HG02852 (cell line): ENCODE results near the gene ACVR2B.

Source experiments
- ATAC-seq: cut with Tn5 transposase; IDR thresholded peaks from one replicate; pipeline ENCODE4 v1.9.1; 2021; ENCODE audit warnings: mild to moderate bottlenecking, moderate library complexity; ENCODE audit not compliant: unreplicated experiment

The ACVR2B gene

GRCh38 chr3:38480930-38481329, 27.2 kb downstream of the ACVR2B start:
- ATAC-seq = no peak

DNA sequence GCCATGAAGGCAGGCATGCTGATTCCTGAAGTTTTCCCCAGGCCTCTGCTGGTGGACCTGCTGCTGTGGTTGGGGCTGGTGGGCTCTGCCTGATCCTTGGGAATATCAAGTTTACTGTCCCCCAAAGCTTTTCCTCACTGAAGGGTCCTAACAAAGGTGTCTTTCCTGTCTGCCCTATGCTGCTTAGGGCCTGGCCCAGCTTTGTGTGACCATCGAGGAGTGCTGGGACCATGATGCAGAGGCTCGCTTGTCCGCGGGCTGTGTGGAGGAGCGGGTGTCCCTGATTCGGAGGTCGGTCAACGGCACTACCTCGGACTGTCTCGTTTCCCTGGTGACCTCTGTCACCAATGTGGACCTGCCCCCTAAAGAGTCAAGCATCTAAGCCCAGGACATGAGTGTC, 29.3 kb downstream of the ACVR2B start:
- ATAC-seq = no peak

- peak; percentile 97 for ATAC-seq
These were observed 33.6 kb downstream of the ACVR2B start for GRCh38 chr3:38487323-38487722.

DNA sequence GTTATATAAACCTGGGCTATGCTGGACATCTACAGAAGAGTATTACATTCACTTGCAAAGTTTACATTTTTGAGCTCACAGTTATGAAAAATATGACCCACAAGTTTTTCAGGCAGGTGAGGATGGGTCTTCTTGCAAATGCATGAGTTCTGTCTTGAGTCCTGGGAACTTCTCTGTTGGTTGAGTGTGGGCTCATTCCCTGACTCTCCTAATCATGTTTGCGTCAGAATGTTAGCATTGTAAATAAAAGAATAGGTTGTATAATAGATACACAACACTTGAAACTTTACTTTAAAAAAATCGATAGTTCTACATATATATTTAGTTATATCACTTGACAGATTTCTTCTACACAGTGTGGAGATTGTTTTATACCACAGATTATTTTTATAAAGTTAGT, 35.3 kb downstream of the ACVR2B start:
- ATAC-seq = no peak

GRCh38 chr3:38489766-38490165, 36.1 kb downstream of the ACVR2B start:
- ATAC-seq = no peak

GRCh38 chr3:38490281-38491030, 36.8 kb downstream of the ACVR2B start:
- ATAC-seq = no peak

GRCh38 chr3:38491215-38491614, 37.5 kb downstream of the ACVR2B start:
- ATAC-seq = no peak

DNA sequence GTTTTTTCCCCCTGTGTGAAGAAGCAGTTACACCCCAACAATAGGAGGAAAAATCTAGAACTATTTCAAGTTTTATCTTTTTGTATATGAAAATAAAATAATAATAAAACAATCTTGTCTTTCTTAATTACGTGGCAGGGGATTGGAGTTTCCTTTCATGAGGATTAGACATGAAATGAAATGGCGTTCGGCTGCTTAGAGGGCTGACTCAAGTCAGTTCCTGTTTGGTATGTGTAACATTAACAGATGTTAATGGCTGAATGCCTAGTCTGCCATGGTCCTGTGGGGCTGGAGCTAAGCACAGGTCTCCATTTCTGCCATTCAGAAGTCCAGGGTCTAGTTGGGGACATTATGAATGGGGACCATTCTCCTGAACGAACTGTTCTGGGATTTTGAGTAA, 39.3 kb downstream of the ACVR2B start:
- ATAC-seq = no peak

- ATAC-seq = peak; percentile 86
These were observed 42.6 kb downstream of the ACVR2B start, which contains the start of gene EXOG for GRCh38 chr3:38496131-38496910. TSS of gene EXOG (plus strand) at chr3:38496340. CDS start at chr3:38496368, 28 bp downstream.

DNA sequence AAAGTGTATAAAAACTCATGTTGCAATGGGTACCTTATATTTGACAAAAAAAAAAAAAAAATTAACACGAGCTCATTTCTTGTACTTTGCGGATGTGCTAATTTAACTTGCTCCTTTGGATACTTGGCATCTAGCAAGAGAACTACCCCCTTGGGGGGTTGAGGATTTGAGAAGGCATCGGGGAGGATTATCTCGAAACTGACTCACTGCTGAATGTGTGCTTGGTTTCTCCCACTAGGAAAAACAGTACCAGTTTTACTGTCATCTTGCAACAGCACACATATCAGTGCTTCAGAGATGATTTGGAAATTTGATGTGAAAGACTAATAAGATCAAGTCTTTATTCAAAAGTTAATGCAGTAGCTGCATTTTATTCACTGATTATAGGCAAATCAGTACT, 43.3 kb downstream of the ACVR2B start:
- ATAC-seq = no peak

- no peak for ATAC-seq
These were observed 47.2 kb downstream of the ACVR2B start for GRCh38 chr3:38500688-38501417.

- ATAC-seq = peak; percentile 97
These were observed 53.4 kb downstream of the ACVR2B start for GRCh38 chr3:38507120-38507519.

DNA sequence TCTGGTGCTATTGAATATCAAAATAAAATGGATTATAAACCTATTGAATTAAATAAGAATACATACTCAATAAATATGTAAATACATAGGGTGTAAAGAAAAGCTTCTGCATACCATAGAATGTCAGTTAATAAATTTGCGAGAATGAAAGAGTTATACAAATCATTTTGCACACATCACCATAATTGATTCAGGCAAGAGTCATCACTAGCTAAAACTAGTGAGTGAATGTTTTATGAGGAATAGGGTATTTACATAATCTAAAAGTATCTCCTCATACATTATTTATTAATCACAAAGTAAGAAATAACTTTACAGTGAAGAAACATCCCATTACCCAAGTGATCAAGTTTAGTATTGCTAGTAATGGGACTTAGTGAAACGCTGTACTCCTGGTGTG, 56.0 kb downstream of the ACVR2B start:
- ATAC-seq = no peak

GRCh38 chr3:38510631-38511030, 56.9 kb downstream of the ACVR2B start:
- ATAC-seq = no peak

GRCh38 chr3:38511546-38511945, 57.9 kb downstream of the ACVR2B start:
- no peak for ATAC-seq

GRCh38 chr3:38515367-38515766, 61.7 kb downstream of the ACVR2B start:
- no peak for ATAC-seq

- ATAC-seq = no peak
These were observed 63.0 kb downstream of the ACVR2B start for GRCh38 chr3:38516669-38517068.

GRCh38 chr3:38519000-38519399, 65.3 kb downstream of the ACVR2B start:
- no peak for ATAC-seq

- ATAC-seq = no peak
These were observed 66.0 kb downstream of the ACVR2B start for GRCh38 chr3:38519651-38520050.

- no peak for ATAC-seq
These were observed 67.8 kb downstream of the ACVR2B start for GRCh38 chr3:38521391-38521987.

- no peak for ATAC-seq
These were observed 68.3 kb downstream of the ACVR2B start for GRCh38 chr3:38522002-38522401.
